ENCODE results near the gene XRCC3. TPM values are rescaled to one million over a fixed set of nuclear protein-coding genes. Genes with fewer than 3 reads are reported as not detected.

The XRCC3 gene
- total RNA-seq, 1 experiment from 2014 or later, result 46.7 TPM

DNA sequence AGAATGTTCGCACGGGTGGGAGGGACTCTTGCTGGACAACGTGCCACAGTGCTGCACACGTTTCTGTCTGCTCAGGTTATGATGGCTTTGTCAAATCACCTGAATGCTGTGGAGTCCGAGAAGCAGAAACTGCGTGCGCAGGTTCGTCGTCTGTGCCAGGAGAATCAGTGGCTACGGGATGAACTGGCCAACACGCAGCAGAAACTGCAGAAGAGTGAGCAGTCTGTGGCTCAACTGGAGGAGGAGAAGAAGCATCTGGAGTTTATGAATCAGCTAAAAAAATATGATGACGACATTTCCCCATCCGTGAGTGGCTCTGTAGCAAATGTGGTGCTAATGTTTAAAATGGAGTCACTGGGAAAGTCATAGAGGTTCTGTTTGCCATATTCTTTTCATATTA is 57.8 kb downstream of the XRCC3 start:
- POLR2A ChIA-PET, result no interaction called here
- Mint-ChIP-seq H3K36me3 (peaks cover 49% of the 10 kb centered on the region), H3K27ac (no peak overlapping the region), H3K27me3 (ENCODE audit: low read depth) (no peaks in the 10 kb centered on the region), H3K9me3 (no peaks in the 10 kb centered on the region), H3K4me1 (no peaks in the 10 kb centered on the region), H3K4me3 (no peak overlapping the region)
- ATAC-seq, result no peak
- CTCF ChIA-PET, result no interaction called here
- DNase-seq (ENCODE audit: low spot score), result no peak
- TF ChIP-seq, protein P1, sequence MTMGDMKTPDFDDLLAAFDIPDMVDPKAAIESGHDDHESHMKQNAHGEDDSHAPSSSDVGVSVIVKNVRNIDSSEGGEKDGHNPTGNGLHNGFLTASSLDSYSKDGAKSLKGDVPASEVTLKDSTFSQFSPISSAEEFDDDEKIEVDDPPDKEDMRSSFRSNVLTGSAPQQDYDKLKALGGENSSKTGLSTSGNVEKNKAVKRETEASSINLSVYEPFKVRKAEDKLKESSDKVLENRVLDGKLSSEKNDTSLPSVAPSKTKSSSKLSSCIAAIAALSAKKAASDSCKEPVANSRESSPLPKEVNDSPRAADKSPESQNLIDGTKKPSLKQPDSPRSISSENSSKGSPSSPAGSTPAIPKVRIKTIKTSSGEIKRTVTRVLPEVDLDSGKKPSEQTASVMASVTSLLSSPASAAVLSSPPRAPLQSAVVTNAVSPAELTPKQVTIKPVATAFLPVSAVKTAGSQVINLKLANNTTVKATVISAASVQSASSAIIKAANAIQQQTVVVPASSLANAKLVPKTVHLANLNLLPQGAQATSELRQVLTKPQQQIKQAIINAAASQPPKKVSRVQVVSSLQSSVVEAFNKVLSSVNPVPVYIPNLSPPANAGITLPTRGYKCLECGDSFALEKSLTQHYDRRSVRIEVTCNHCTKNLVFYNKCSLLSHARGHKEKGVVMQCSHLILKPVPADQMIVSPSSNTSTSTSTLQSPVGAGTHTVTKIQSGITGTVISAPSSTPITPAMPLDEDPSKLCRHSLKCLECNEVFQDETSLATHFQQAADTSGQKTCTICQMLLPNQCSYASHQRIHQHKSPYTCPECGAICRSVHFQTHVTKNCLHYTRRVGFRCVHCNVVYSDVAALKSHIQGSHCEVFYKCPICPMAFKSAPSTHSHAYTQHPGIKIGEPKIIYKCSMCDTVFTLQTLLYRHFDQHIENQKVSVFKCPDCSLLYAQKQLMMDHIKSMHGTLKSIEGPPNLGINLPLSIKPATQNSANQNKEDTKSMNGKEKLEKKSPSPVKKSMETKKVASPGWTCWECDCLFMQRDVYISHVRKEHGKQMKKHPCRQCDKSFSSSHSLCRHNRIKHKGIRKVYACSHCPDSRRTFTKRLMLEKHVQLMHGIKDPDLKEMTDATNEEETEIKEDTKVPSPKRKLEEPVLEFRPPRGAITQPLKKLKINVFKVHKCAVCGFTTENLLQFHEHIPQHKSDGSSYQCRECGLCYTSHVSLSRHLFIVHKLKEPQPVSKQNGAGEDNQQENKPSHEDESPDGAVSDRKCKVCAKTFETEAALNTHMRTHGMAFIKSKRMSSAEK (CRISPR knock-in tag; IDR thresholded peaks at IDR 0.05; ENCODE audit: borderline replicate concordance), result no peak
- TF ChIP-seq FOXK1 (CRISPR knock-in tag; IDR thresholded peaks at IDR 0.05) (no peak), PRRX2 (CRISPR knock-in tag; IDR thresholded peaks at IDR 0.05) (no peak), TEAD1 (CRISPR knock-in tag; IDR thresholded peaks at IDR 0.05) (no peak), ZNF121 (CRISPR knock-in tag; IDR thresholded peaks at IDR 0.05) (no peak), HMGA2 (CRISPR knock-in tag; IDR thresholded peaks at IDR 0.05) (no peak), ZNF671 (CRISPR knock-in tag; IDR thresholded peaks at IDR 0.05) (no peak), CBFB (CRISPR knock-in tag; IDR thresholded peaks at IDR 0.05; ENCODE audit: low read depth) (no peak), FOXJ3 (CRISPR knock-in tag; IDR thresholded peaks at IDR 0.05; ENCODE audit: borderline replicate concordance) (no peak), NR2C2 (CRISPR knock-in tag; IDR thresholded peaks at IDR 0.05) (no peak), GABPB1 (CRISPR knock-in tag; IDR thresholded peaks at IDR 0.05) (no peak), ZNF219 (CRISPR knock-in tag; IDR thresholded peaks at IDR 0.05; ENCODE audit: borderline replicate concordance) (no peak)
- TF ChIP-seq, protein P2, sequence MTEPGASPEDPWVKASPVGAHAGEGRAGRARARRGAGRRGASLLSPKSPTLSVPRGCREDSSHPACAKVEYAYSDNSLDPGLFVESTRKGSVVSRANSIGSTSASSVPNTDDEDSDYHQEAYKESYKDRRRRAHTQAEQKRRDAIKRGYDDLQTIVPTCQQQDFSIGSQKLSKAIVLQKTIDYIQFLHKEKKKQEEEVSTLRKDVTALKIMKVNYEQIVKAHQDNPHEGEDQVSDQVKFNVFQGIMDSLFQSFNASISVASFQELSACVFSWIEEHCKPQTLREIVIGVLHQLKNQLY (CRISPR knock-in tag; IDR thresholded peaks at IDR 0.05), result no peak
- TF ChIP-seq, protein P3, sequence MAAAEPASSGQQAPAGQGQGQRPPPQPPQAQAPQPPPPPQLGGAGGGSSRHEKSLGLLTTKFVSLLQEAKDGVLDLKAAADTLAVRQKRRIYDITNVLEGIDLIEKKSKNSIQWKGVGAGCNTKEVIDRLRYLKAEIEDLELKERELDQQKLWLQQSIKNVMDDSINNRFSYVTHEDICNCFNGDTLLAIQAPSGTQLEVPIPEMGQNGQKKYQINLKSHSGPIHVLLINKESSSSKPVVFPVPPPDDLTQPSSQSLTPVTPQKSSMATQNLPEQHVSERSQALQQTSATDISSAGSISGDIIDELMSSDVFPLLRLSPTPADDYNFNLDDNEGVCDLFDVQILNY (CRISPR knock-in tag; IDR thresholded peaks at IDR 0.05), result no peak
- TF ChIP-seq, protein P4, sequence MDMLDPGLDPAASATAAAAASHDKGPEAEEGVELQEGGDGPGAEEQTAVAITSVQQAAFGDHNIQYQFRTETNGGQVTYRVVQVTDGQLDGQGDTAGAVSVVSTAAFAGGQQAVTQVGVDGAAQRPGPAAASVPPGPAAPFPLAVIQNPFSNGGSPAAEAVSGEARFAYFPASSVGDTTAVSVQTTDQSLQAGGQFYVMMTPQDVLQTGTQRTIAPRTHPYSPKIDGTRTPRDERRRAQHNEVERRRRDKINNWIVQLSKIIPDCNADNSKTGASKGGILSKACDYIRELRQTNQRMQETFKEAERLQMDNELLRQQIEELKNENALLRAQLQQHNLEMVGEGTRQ (CRISPR knock-in tag; IDR thresholded peaks at IDR 0.05), result no peak
- TF ChIP-seq, protein P5, sequence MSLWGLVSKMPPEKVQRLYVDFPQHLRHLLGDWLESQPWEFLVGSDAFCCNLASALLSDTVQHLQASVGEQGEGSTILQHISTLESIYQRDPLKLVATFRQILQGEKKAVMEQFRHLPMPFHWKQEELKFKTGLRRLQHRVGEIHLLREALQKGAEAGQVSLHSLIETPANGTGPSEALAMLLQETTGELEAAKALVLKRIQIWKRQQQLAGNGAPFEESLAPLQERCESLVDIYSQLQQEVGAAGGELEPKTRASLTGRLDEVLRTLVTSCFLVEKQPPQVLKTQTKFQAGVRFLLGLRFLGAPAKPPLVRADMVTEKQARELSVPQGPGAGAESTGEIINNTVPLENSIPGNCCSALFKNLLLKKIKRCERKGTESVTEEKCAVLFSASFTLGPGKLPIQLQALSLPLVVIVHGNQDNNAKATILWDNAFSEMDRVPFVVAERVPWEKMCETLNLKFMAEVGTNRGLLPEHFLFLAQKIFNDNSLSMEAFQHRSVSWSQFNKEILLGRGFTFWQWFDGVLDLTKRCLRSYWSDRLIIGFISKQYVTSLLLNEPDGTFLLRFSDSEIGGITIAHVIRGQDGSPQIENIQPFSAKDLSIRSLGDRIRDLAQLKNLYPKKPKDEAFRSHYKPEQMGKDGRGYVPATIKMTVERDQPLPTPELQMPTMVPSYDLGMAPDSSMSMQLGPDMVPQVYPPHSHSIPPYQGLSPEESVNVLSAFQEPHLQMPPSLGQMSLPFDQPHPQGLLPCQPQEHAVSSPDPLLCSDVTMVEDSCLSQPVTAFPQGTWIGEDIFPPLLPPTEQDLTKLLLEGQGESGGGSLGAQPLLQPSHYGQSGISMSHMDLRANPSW (CRISPR knock-in tag; conservative IDR thresholded peaks at IDR 0.05; ENCODE audit: low read depth), result no peak

DNA sequence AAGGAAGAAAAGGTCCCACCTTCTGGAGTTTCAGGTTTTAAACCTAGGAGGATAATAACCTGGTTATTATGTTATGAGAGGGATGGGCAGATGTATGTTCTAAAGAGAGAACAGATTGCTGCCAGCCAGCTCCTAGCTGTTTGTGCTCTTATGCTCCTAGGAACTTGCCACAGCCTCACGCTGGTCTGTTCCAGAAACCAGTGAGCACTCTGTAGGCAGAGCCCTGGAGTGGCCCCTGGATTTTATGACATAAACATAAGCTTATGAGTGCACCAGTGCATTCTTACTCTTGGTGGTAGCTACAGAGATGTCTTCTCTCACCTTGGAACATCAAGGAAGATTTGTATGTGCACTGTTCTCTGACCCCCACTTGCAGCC is 58.5 kb downstream of the XRCC3 start:
- CTCF ChIA-PET, result interaction anchor here (0.6 to 0.9 kb wide), 2 partner anchors 85 to 421 kb away, joined by 3 to 4 read pairs; no protein-coding TSS in a partner anchor
- Mint-ChIP-seq H3K36me3 (peaks cover 43% of the 10 kb centered on the region), H3K27me3 (ENCODE audit: low read depth) (no peaks in the 10 kb centered on the region), H3K9me3 (no peaks in the 10 kb centered on the region), H3K4me3 (no peak overlapping the region), H3K27ac (no peak overlapping the region), H3K4me1 (no peaks in the 10 kb centered on the region)
- DNase-seq (ENCODE audit: low spot score) (no peak), ATAC-seq (no peak)
- POLR2A ChIA-PET, result no interaction called here
- TF ChIP-seq NR2C2 (CRISPR knock-in tag; IDR thresholded peaks at IDR 0.05), result no peak
- TF ChIP-seq, protein P3 (CRISPR knock-in tag; IDR thresholded peaks at IDR 0.05), result no peak
- TF ChIP-seq GRHL2 (CRISPR knock-in tag; IDR thresholded peaks at IDR 0.05; ENCODE audit: insufficient replicate concordance, severe bottlenecking), result no peak
- no peak for TF ChIP-seq ZNF219 (CRISPR knock-in tag; IDR thresholded peaks at IDR 0.05; ENCODE audit: borderline replicate concordance)
- no peak for TF ChIP-seq KAT7 (CRISPR knock-in tag; IDR thresholded peaks at IDR 0.05; ENCODE audit: borderline replicate concordance)
- TF ChIP-seq PRRX2 (CRISPR knock-in tag; IDR thresholded peaks at IDR 0.05), result no peak
- TF ChIP-seq ZNF317 (CRISPR knock-in tag; IDR thresholded peaks at IDR 0.05; ENCODE audit: borderline replicate concordance, low read depth), result no peak
- no peak for TF ChIP-seq FOXJ3 (CRISPR knock-in tag; IDR thresholded peaks at IDR 0.05; ENCODE audit: borderline replicate concordance)
- TF ChIP-seq, protein P6, sequence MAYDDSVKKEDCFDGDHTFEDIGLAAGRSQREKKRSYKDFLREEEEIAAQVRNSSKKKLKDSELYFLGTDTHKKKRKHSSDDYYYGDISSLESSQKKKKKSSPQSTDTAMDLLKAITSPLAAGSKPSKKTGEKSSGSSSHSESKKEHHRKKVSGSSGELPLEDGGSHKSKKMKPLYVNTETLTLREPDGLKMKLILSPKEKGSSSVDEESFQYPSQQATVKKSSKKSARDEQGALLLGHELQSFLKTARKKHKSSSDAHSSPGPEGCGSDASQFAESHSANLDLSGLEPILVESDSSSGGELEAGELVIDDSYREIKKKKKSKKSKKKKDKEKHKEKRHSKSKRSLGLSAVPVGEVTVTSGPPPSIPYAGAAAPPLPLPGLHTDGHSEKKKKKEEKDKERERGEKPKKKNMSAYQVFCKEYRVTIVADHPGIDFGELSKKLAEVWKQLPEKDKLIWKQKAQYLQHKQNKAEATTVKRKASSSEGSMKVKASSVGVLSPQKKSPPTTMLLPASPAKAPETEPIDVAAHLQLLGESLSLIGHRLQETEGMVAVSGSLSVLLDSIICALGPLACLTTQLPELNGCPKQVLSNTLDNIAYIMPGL (CRISPR knock-in tag; IDR thresholded peaks at IDR 0.05), result no peak
- no peak for TF ChIP-seq EMX1 (CRISPR knock-in tag; IDR thresholded peaks at IDR 0.05)
- no peak for TF ChIP-seq FOXP1 (CRISPR knock-in tag; IDR thresholded peaks at IDR 0.05; ENCODE audit: borderline replicate concordance)

All from WTC11 (cell line).